ENCODE measurements around the gene MYBPH.

GRCh38 chr1:203126866-203127665 is 48.6 kb downstream of the MYBPH start:
- TF ChIP-seq CTCF (IDR thresholded peaks at IDR 0.05; ENCODE audit: poor library complexity, severe bottlenecking) (no peak), EZH2 (IDR thresholded peaks at IDR 0.05; ENCODE audit: borderline replicate concordance, insufficient read depth, low read length, poor library complexity, severe bottlenecking) (no peak), REST (IDR thresholded peaks at IDR 0.05; ENCODE audit: borderline replicate concordance) (no peak), TAF1 (IDR thresholded peaks at IDR 0.05; ENCODE audit: low read depth) (no peak), MXI1 (conservative IDR thresholded peaks at IDR 0.05; ENCODE audit: poor library complexity, severe bottlenecking) (no peak), EP300 (conservative IDR thresholded peaks at IDR 0.05; ENCODE audit: poor library complexity, severe bottlenecking) (no peak), POLR2AphosphoS5 (IDR thresholded peaks at IDR 0.05) (no peak), RAD21 (conservative IDR thresholded peaks at IDR 0.05) (no peak), SMC3 (conservative IDR thresholded peaks at IDR 0.05; ENCODE audit: poor library complexity) (no peak)

Data from neural cell (in vitro differentiated cells).